Calu3 (cell line): ENCODE measurements around the gene DLK1. TPM values are rescaled to one million over a fixed set of nuclear protein-coding genes. Genes with fewer than 3 reads are reported as not detected.

Experiments used
- BruUV-seq: library from RNA; stranded (reverse); fragments of 400-500 nt; replicated peaks from 2 replicates; lab custom pipeline; 2021; lab: Mats Ljungman, UMichigan
- CTCF ChIA-PET: fragments of 300-600 bp; sonication (Branson Sonifier 250); formaldehyde crosslinking; loops from one replicate; lab custom pipeline; 2022; ENCODE audit warnings: antibody characterized with exemption; lab: Charles Lee
- DNase-seq: peaks from one replicate; pipeline ENCODE4 v3.0.0; 2022
- H3K27ac Mint-ChIP-seq: one replicate; pipeline ENCODE4 v1.8.0; 2022; ENCODE audit warnings: mixed read lengths; ENCODE audit not compliant: unreplicated experiment
- H3K27me3 Mint-ChIP-seq: one replicate; pipeline ENCODE4 v1.8.0; 2022; ENCODE audit warnings: mixed read lengths; ENCODE audit not compliant: unreplicated experiment
- H3K36me3 Mint-ChIP-seq: one replicate; pipeline ENCODE4 v1.8.0; 2022; ENCODE audit warnings: mild to moderate bottlenecking, moderate library complexity, mixed read lengths; ENCODE audit not compliant: insufficient read depth, unreplicated experiment
- H3K4me1 Mint-ChIP-seq: one replicate; pipeline ENCODE4 v1.8.0; 2022; ENCODE audit warnings: mild to moderate bottlenecking, low read depth, mixed read lengths; ENCODE audit not compliant: unreplicated experiment
- H3K4me3 Mint-ChIP-seq: one replicate; pipeline ENCODE4 v1.8.0; 2022; ENCODE audit warnings: mild to moderate bottlenecking, low read depth, moderate library complexity, mixed read lengths; ENCODE audit not compliant: unreplicated experiment
- H3K9me3 Mint-ChIP-seq: one replicate; pipeline ENCODE4 v1.8.0; 2022; ENCODE audit warnings: low read depth, mixed read lengths; ENCODE audit not compliant: unreplicated experiment
- intact Hi-C: fragments of 100-400 bp; cut with micrococcal nuclease; formaldehyde crosslinking; loops from one replicate; pipeline ENCODE4 v1.10.0; 2022; ENCODE audit not compliant: unreplicated experiment
- total RNA-seq: library from RNA; stranded (reverse); gene quantifications from 2 replicates; pipeline ENCODE4 v1.2.3, GENCODE V29; 2022
- TF ChIP-seq, protein P1 (sequence below): fragments of 200-600 bp; IDR thresholded peaks from one replicate; pipeline ENCODE4 v1.8.0; 2022; ENCODE audit warnings: antibody characterized with exemption; ENCODE audit not compliant: unreplicated experiment

Gene DLK1
- total RNA-seq, 1 experiment from 2014 or later, result not detected

DNA sequence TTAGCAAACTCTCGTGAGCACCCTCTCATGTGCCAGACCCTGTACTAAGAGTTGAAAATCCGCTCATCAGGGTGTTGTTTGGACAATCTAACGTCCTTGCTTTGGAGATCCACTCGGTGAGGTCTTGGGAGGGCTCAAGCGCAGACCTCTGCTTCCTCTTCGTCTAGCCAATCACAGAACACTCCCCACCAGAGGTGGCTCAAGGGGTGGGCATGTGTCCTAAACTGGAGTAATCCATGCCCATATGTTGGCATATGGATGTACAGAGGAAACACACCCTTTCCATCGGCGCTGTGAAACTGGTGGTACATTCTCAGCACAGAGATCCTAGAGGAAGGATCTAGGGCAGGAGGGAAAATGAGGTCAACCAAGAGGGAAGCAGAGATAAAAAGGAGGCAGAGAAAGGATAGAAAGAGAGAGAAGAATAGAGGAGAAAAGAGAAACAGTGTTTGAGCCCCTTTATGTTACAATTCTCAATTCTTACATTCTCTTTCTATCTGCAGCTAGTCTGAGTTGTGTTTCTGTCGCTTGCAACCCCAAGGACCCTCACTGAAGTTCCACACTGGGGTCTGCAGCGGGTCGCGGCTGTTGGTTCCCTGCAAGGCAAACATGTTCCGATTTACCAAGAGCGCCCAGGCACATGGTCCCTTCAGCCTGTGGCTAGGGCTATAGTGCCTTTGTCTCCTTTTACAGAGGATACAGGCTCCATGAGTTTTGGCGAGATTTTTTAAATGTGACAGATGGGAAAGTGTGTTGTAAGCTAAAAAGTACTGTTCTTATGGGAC lies 40.5 kb downstream of the DLK1 start:
- no peak for DNase-seq
- peaks cover 72% of the 10 kb centered on the region for H3K27me3 Mint-ChIP-seq
- H3K4me3 Mint-ChIP-seq, result no peak overlapping the region
- H3K36me3 Mint-ChIP-seq, result no peaks in the 10 kb centered on the region
- TF ChIP-seq, protein P1, sequence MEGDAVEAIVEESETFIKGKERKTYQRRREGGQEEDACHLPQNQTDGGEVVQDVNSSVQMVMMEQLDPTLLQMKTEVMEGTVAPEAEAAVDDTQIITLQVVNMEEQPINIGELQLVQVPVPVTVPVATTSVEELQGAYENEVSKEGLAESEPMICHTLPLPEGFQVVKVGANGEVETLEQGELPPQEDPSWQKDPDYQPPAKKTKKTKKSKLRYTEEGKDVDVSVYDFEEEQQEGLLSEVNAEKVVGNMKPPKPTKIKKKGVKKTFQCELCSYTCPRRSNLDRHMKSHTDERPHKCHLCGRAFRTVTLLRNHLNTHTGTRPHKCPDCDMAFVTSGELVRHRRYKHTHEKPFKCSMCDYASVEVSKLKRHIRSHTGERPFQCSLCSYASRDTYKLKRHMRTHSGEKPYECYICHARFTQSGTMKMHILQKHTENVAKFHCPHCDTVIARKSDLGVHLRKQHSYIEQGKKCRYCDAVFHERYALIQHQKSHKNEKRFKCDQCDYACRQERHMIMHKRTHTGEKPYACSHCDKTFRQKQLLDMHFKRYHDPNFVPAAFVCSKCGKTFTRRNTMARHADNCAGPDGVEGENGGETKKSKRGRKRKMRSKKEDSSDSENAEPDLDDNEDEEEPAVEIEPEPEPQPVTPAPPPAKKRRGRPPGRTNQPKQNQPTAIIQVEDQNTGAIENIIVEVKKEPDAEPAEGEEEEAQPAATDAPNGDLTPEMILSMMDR, result no peak
- H3K9me3 Mint-ChIP-seq, result no peaks in the 10 kb centered on the region
- intact Hi-C loops, result no loop called here
- H3K27ac Mint-ChIP-seq, result no peak overlapping the region
- CTCF ChIA-PET, result no interaction called here
- BruUV-seq, result no TSS peak
- H3K4me1 Mint-ChIP-seq, result peaks cover 3% of the 10 kb centered on the region

DNA sequence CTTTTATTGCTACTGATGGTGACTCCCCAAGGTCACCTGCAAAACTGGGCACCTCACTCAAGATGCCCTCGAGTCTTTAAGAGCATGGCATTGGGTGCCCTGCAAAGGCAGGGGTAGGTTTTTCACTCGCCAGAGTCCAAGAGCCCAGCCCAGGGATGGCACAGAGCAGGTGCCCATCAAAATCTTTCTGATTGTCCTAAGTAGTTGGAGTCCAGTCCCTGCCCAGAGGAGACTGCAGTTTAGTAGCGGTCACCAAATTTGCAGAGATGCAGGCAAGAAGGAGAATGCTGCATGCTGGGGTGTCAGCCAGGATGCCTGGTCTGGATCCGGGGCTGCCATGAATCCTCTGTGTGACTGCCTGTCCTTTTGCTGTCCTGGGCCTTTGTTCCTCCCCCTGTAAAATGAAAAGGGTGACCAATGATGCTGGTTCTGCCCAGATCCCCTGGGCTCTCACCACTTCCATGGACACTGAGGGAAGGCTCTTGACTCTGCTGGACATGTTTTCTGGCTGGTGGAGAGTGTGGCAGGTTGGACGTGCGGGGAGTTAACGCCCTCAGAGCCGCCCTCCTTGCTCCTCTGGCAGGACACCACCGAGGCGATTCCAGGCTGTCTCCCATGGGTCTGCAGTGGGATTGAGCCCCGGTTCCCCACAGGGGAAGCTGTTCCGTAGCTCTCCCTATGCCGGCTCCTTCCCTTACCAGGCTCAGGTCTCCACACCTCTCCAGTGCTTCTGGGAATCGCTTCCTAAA lies 41.3 kb downstream of the DLK1 start:
- H3K27me3 Mint-ChIP-seq, result peaks cover 80% of the 10 kb centered on the region
- H3K4me3 Mint-ChIP-seq, result no peak overlapping the region
- BruUV-seq, result no TSS peak
- intact Hi-C loops, result no loop called here
- TF ChIP-seq, protein P1, result no peak
- H3K9me3 Mint-ChIP-seq, result no peaks in the 10 kb centered on the region
- H3K36me3 Mint-ChIP-seq, result no peaks in the 10 kb centered on the region
- no peak for DNase-seq
- CTCF ChIA-PET, result no interaction called here
- no peaks in the 10 kb centered on the region for H3K4me1 Mint-ChIP-seq
- no peak overlapping the region for H3K27ac Mint-ChIP-seq

DNA sequence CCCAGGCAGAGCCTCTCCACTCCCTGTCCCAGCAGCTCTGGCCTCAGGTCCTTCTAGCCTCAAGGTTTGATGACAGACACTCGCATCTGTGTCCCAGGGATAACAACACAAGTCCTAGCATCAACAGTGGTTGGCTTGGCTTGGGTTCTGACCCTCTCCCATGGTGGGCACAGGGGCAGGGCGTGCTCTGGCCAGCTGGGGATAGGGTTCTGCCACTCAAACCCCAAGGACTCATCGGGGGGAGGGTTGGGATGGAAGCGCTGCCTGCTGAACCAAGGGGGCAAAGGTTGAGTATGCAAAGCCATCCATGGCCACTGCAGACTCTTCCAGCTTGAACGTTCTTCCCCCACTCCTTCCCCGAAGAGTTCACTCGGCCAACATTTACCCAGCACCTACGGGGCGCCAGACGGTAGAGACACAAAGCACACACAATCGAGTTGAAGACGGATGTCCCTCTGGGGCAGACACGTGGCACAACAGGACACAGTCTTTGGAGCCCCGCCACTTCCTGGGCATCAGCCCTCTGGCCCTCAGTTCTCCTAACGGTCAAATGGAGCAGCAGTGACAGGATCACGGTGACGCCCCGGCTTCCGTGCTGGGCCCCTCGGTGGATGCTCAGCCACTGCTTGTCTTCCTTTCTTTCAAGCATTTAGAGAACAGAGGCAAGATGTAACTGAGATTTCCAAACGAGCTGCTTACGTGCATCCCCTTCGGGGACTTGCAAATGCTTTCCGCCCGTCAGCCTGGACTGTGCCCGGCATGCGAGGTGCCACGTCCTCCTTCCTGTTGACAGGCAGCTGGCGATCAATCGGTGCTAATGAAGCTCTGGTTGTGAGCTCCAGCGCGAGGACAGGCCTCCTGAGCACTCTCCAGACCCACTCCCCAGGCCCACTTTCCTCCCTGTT lies 42.6 kb downstream of the DLK1 start:
- CTCF ChIA-PET, result interaction anchor here (0.6 kb wide), 1 partner anchor 440 kb away, joined by 8 read pairs; no protein-coding TSS in a partner anchor
- BruUV-seq, result no TSS peak
- no peak overlapping the region for H3K4me3 Mint-ChIP-seq
- no peak overlapping the region for H3K27ac Mint-ChIP-seq
- TF ChIP-seq, protein P1, result no peak
- DNase-seq, result no peak
- no peaks in the 10 kb centered on the region for H3K9me3 Mint-ChIP-seq
- peaks cover 93% of the 10 kb centered on the region for H3K27me3 Mint-ChIP-seq
- intact Hi-C loops, result no loop called here
- peaks cover 5% of the 10 kb centered on the region for H3K36me3 Mint-ChIP-seq
- no peaks in the 10 kb centered on the region for H3K4me1 Mint-ChIP-seq

DNA sequence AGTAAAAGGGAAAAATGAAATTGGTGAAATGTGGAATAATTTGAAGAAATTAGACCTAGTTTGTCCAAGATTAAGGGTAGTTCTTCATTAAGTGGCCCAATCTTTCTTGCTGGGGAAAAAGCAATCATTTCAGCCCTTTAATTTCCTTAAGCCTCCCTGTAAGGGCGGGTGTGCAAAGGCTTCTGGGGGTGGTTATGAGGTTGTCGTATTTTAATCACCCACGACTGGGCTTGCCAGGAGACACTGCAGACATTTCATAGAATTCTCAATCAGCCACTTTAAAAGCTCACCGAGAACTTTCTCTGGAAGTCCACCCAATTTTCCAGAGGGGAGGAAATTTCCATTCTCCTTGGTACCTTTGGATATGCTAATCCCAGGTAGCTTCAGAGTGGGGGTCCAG lies 43.4 kb downstream of the DLK1 start:
- intact Hi-C loops, result no loop called here
- Mint-ChIP-seq H3K27me3 (peaks cover 93% of the 10 kb centered on the region), H3K9me3 (no peaks in the 10 kb centered on the region), H3K27ac (no peak overlapping the region), H3K4me3 (no peak overlapping the region), H3K4me1 (no peaks in the 10 kb centered on the region), H3K36me3 (peaks cover 5% of the 10 kb centered on the region)
- TF ChIP-seq, protein P1, result no peak
- no TSS peak for BruUV-seq
- DNase-seq, result no peak
- CTCF ChIA-PET, result interaction anchor here (0.6 kb wide), 1 partner anchor 439 kb away, joined by 8 read pairs; no protein-coding TSS in a partner anchor
